ENCODE results near the gene NUDCD3.

DNA sequence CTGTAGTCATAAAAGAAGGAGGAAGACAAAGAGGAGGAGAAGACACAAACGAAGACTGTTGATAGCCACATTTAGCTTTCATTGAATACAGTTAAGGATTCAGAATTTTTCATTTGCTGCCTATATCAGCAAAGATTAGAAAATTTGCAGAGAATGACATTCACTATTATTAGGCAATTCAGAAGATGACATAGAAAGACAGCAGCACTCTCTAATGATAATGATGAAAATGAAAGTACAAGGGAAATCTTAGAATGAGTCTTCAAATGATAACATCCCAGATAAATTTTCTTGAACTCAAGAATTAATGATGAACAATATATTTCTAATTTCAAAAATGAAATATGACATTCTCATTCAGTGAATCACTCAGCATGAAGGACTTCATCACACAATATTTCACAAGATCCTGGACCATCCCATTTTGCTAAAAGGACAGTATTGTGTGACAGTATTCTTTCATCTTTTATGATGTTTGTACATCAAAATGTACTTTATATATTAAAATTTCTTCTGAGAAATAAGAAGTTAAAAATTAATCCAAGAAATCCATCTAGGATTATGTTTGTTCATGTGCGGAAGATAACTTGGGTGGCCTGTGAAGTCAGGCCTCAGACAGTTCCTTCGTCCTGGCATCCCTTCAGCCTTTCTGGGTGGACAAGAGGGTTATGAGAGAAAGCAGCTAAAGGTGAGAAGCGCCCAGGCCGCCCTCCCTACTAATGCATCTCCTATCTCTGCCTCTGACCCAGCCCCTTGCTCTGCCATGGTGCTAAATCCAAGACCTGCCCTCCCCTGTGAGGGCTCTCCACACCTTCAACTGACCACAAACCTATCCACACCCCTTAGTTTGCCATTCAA lies 117.7 kb downstream of the NUDCD3 start:
- TF ChIP-seq CTCF (IDR thresholded peaks at IDR 0.05; ENCODE audit: low read length) (no peak), EZH2 (optimal IDR thresholded peaks at IDR 0.05; ENCODE audit: low read depth, low read length) (no peak), EZH2phosphoT487 (IDR thresholded peaks at IDR 0.05; ENCODE audit: low read length) (no peak)

All from MM.1S (cell line).